ENCODE data around the gene DYNC1LI2. TPM values are rescaled to one million over a fixed set of nuclear protein-coding genes. Genes with fewer than 3 reads are reported as not detected.

The DYNC1LI2 gene
- total RNA-seq (2022; extraction: Qiagen RNA extraction) = 41.5 to 57.9 TPM (median 49.8 TPM) in 5 replicates

GRCh38 chr16:66751303-66751991 is at the start of gene DYNC1LI2:
Gene DYNC1LI2 (minus strand): TSS chr16:66751609. CDS start chr16:66751591, 18 bp downstream.

GRCh38 chr16:66696669-66697630 is 54.5 kb downstream of the DYNC1LI2 start, which contains the start of gene CMTM4:
Gene CMTM4 (minus strand): TSS chr16:66696743. CDS start chr16:66696525, 218 bp downstream.

Other genes starting within 250 kb of the DYNC1LI2 start
- gene TK2, start 201.5 kb downstream of the DYNC1LI2 start, total RNA-seq (2022; extraction: Qiagen RNA extraction) = 18.6 to 24.3 TPM (median 20.9 TPM) in 5 replicates
- 61.6 to 69.7 TPM (median 66.1 TPM) in 5 replicates for gene CKLF, start 199.0 kb downstream of the DYNC1LI2 start, total RNA-seq (2022; extraction: Qiagen RNA extraction)
- gene CMTM1, start 185.2 kb downstream of the DYNC1LI2 start, total RNA-seq (2022; extraction: Qiagen RNA extraction) = 0.76 to 2.1 TPM (median 1.4 TPM) in 5 replicates
- not detected in 5 replicates for gene CMTM2, start 172.1 kb downstream of the DYNC1LI2 start, total RNA-seq (2022; extraction: Qiagen RNA extraction)
- gene CMTM3, start 146.9 kb downstream of the DYNC1LI2 start, total RNA-seq (2022; extraction: Qiagen RNA extraction) = 92.9 to 113 TPM (median 102 TPM) in 5 replicates
- 23.2 to 39.8 TPM (median 36.7 TPM) in 5 replicates for gene CMTM4, start 54.9 kb downstream of the DYNC1LI2 start, total RNA-seq (2022; extraction: Qiagen RNA extraction)
- gene TERB1, start 50.0 kb upstream of the DYNC1LI2 start, total RNA-seq (2022; extraction: Qiagen RNA extraction) = 0.05 to 0.08 TPM (median 0.07 TPM) in 3 of 5 replicates, not detected in the others
- 62.4 to 66.4 TPM (median 65.8 TPM) in 5 replicates for gene NAE1, start 79.4 kb upstream of the DYNC1LI2 start, total RNA-seq (2022; extraction: Qiagen RNA extraction)
- gene CA7, start 92.8 kb upstream of the DYNC1LI2 start, total RNA-seq (2022; extraction: Qiagen RNA extraction) = 0.08 TPM in 1 of 5 replicates, not detected in the others
- gene PDP2, start 128.9 kb upstream of the DYNC1LI2 start, total RNA-seq (2022; extraction: Qiagen RNA extraction) = 5.2 to 9.7 TPM (median 7.0 TPM) in 5 replicates
- gene CDH16, start 167.3 kb upstream of the DYNC1LI2 start, total RNA-seq (2022; extraction: Qiagen RNA extraction) = 7.7 to 11.6 TPM (median 9.9 TPM) in 5 replicates
- 64.4 to 86.4 TPM (median 77.1 TPM) in 5 replicates for gene RRAD, start 173.9 kb upstream of the DYNC1LI2 start, total RNA-seq (2022; extraction: Qiagen RNA extraction)
- 146 to 179 TPM (median 172 TPM) in 5 replicates for gene CIAO2B, start 182.8 kb upstream of the DYNC1LI2 start, total RNA-seq (2022; extraction: Qiagen RNA extraction)
- gene CES2, start 183.9 kb upstream of the DYNC1LI2 start, total RNA-seq (2022; extraction: Qiagen RNA extraction) = 31.4 to 42.9 TPM (median 38.4 TPM) in 5 replicates
- 2.0 to 3.0 TPM (median 2.6 TPM) in 5 replicates for gene CES3, start 209.7 kb upstream of the DYNC1LI2 start, total RNA-seq (2022; extraction: Qiagen RNA extraction)
- 3.1 to 6.7 TPM (median 4.7 TPM) in 5 replicates for gene CES4A, start 237.0 kb upstream of the DYNC1LI2 start, total RNA-seq (2022; extraction: Qiagen RNA extraction)

Data from A549 treated with dexamethasone at 1 μM for 4 hours (cell line).